GM19467 (cell line): Measurements from ENCODE around the gene C3AR1.

Experiments used
- ATAC-seq: cut with Tn5 transposase; IDR thresholded peaks from one replicate; pipeline ENCODE4 v1.9.1; 2021; ENCODE audit warnings: mild to moderate bottlenecking, moderate library complexity; ENCODE audit not compliant: unreplicated experiment

Gene C3AR1

GRCh38 chr12:8058506-8058905, 7.7 kb downstream of the C3AR1 start:
- no peak for ATAC-seq

- no peak for ATAC-seq
Observed at GRCh38 chr12:8057839-8058238, 8.3 kb downstream of the C3AR1 start.

- ATAC-seq, result no peak
Observed at GRCh38 chr12:8057306-8057705, 8.9 kb downstream of the C3AR1 start.

GRCh38 chr12:8054816-8055215, 11.3 kb downstream of the C3AR1 start:
- ATAC-seq, result no peak

- no peak for ATAC-seq
Observed at GRCh38 chr12:8052679-8053078, 13.5 kb downstream of the C3AR1 start.

GRCh38 chr12:8050600-8051250, 15.4 kb downstream of the C3AR1 start:
- no peak for ATAC-seq

GRCh38 chr12:8048906-8049305, 17.3 kb downstream of the C3AR1 start:
- ATAC-seq, result no peak

- ATAC-seq, result no peak
Observed at GRCh38 chr12:8047842-8048241, 18.3 kb downstream of the C3AR1 start.

GRCh38 chr12:8045952-8046944, 19.9 kb downstream of the C3AR1 start:
- no peak for ATAC-seq

- no peak for ATAC-seq
Observed at GRCh38 chr12:8040791-8041190, 25.4 kb downstream of the C3AR1 start.

GRCh38 chr12:8038659-8039114, 27.5 kb downstream of the C3AR1 start:
- ATAC-seq, result no peak

- no peak for ATAC-seq
Observed at GRCh38 chr12:8037947-8038346, 28.2 kb downstream of the C3AR1 start.

GRCh38 chr12:8037046-8037663, 29.0 kb downstream of the C3AR1 start:
- ATAC-seq, result no peak

- no peak for ATAC-seq
Observed at GRCh38 chr12:8036346-8036745, 29.8 kb downstream of the C3AR1 start.

- no peak for ATAC-seq
Observed at GRCh38 chr12:8035440-8036010, 30.6 kb downstream of the C3AR1 start.

GRCh38 chr12:8034802-8035201, 31.4 kb downstream of the C3AR1 start:
- no peak for ATAC-seq

- peak; percentile 22 for ATAC-seq
Observed at GRCh38 chr12:8033153-8034044, 32.8 kb downstream of the C3AR1 start.

GRCh38 chr12:8032242-8033152, 33.7 kb downstream of the C3AR1 start, which contains the start of gene FOXJ2:
Gene FOXJ2, plus strand, starts transcription at chr12:8032716. Its CDS starts 7,117 bp downstream, at chr12:8039833.
- ATAC-seq, result peak; percentile 62

GRCh38 chr12:8031872-8032241, 34.3 kb downstream of the C3AR1 start:
- no peak for ATAC-seq
